ENCODE measurements around the gene E2F6. TPM values are rescaled to one million over a fixed set of nuclear protein-coding genes. Genes with fewer than 3 reads are reported as not detected.

E2F6 gene
- total RNA-seq, 1 experiment from 2014 or later = 27.1 TPM

- Histone ChIP-seq H3K9me2 (replicated peaks; ENCODE audit: low read length) (no peaks in the 10 kb centered on the region), H3K4me1 (ENCODE audit: insufficient read depth, low read length) (no peaks in the 10 kb centered on the region), H3K79me2 (ENCODE audit: low read length) (no peaks in the 10 kb centered on the region), H3K27ac (ENCODE audit: low read length) (no peak overlapping the region), H3K36me3 (ENCODE audit: low read depth, low read length) (peaks cover 11% of the 10 kb centered on the region; the same call in 1 of the 2 replicates), H3K9ac (ENCODE audit: low read length) (no peak overlapping the region), H3F3A (ENCODE audit: low read length, unreplicated experiment) (no peaks in the 10 kb centered on the region), H3K4me2 (ENCODE audit: low read length) (no peak overlapping the region), H3K27me3 (ENCODE audit: low read length) (no peaks in the 10 kb centered on the region), H3K9me3 (ENCODE audit: low read length) (no peaks in the 10 kb centered on the region), H4K20me1 (ENCODE audit: low read length) (no peaks in the 10 kb centered on the region), H2AFZ (ENCODE audit: low read length) (no peak overlapping the region), H3K4me3 (ENCODE audit: low read length) (no peak overlapping the region)
- intact Hi-C loops (cut with micrococcal nuclease) = no loop called here
- POLR2A ChIA-PET (ENCODE audit: unreplicated experiment) = no interaction called here
- CTCF ChIA-PET = no interaction called here
- no TSS peak for BruUV-seq (replicated peaks)
- DNase-seq (no peak), ATAC-seq (no peak)
- TF ChIP-seq EZH2phosphoT487 (IDR thresholded peaks at IDR 0.05; ENCODE audit: borderline replicate concordance, low read length) = no peak
- TF ChIP-seq EZH2 (IDR thresholded peaks at IDR 0.05; ENCODE audit: low read length, unreplicated experiment) = no peak
- TF ChIP-seq CTCF (conservative IDR thresholded peaks at IDR 0.05; ENCODE audit: low read depth, low read length) = no peak
These were observed 28.4 kb downstream of the E2F6 start for GRCh38 chr2:11437602-11438001.

- H3F3A ChIP-seq (ENCODE audit: low read length, unreplicated experiment) = no peaks in the 10 kb centered on the region
- H3K4me1 ChIP-seq (ENCODE audit: insufficient read depth, low read length) = no peaks in the 10 kb centered on the region
- TF ChIP-seq EZH2phosphoT487 (IDR thresholded peaks at IDR 0.05; ENCODE audit: borderline replicate concordance, low read length) = no peak
- no peak for TF ChIP-seq EZH2 (IDR thresholded peaks at IDR 0.05; ENCODE audit: low read length, unreplicated experiment)
- TF ChIP-seq CTCF (conservative IDR thresholded peaks at IDR 0.05; ENCODE audit: low read depth, low read length) = no peak
- no peaks in the 10 kb centered on the region for H3K79me2 ChIP-seq (ENCODE audit: low read length)
- H3K9me2 ChIP-seq (replicated peaks; ENCODE audit: low read length) = no peaks in the 10 kb centered on the region
- H3K9ac ChIP-seq (ENCODE audit: low read length) = no peak overlapping the region
- intact Hi-C loops (cut with micrococcal nuclease) = no loop called here
- CTCF ChIA-PET = interaction anchor here (0.7 kb wide), 1 partner anchor 59 kb away, joined by 3 read pairs; no protein-coding TSS in a partner anchor
- no peak overlapping the region for H3K27ac ChIP-seq (ENCODE audit: low read length)
- POLR2A ChIA-PET (ENCODE audit: unreplicated experiment) = no interaction called here
- peaks cover 6% of the 10 kb centered on the region; the same call in 1 of the 2 replicates for H3K36me3 ChIP-seq (ENCODE audit: low read depth, low read length)
- no TSS peak for BruUV-seq (replicated peaks)
- H3K9me3 ChIP-seq (ENCODE audit: low read length) = no peaks in the 10 kb centered on the region
- no peak overlapping the region for H2AFZ ChIP-seq (ENCODE audit: low read length)
- ATAC-seq (no peak), DNase-seq (no peak)
- no peaks in the 10 kb centered on the region for H3K27me3 ChIP-seq (ENCODE audit: low read length)
- H3K4me2 ChIP-seq (ENCODE audit: low read length) = no peak overlapping the region
- no peaks in the 10 kb centered on the region for H4K20me1 ChIP-seq (ENCODE audit: low read length)
- H3K4me3 ChIP-seq (ENCODE audit: low read length) = no peak overlapping the region
These were observed 30.9 kb downstream of the E2F6 start for GRCh38 chr2:11435036-11435435.

GRCh38 chr2:11434443-11434842, 31.5 kb downstream of the E2F6 start:
- intact Hi-C loops (cut with micrococcal nuclease) = no loop called here
- POLR2A ChIA-PET (ENCODE audit: unreplicated experiment) = no interaction called here
- no peaks in the 10 kb centered on the region for H3K9me2 ChIP-seq (replicated peaks; ENCODE audit: low read length)
- no peak for TF ChIP-seq EZH2phosphoT487 (IDR thresholded peaks at IDR 0.05; ENCODE audit: borderline replicate concordance, low read length)
- no peak for TF ChIP-seq CTCF (conservative IDR thresholded peaks at IDR 0.05; ENCODE audit: low read depth, low read length)
- TF ChIP-seq EZH2 (IDR thresholded peaks at IDR 0.05; ENCODE audit: low read length, unreplicated experiment) = no peak
- DNase-seq (no peak), ATAC-seq (no peak)
- no peaks in the 10 kb centered on the region for H3K4me1 ChIP-seq (ENCODE audit: insufficient read depth, low read length)
- no peak overlapping the region for H3K4me3 ChIP-seq (ENCODE audit: low read length)
- H3K27me3 ChIP-seq (ENCODE audit: low read length) = no peaks in the 10 kb centered on the region
- no peaks in the 10 kb centered on the region for H3K9me3 ChIP-seq (ENCODE audit: low read length)
- no TSS peak for BruUV-seq (replicated peaks)
- H3K36me3 ChIP-seq (ENCODE audit: low read depth, low read length) = peaks cover 6% of the 10 kb centered on the region; the same call in 1 of the 2 replicates
- no peaks in the 10 kb centered on the region for H3K79me2 ChIP-seq (ENCODE audit: low read length)
- H3F3A ChIP-seq (ENCODE audit: low read length, unreplicated experiment) = no peaks in the 10 kb centered on the region
- H3K9ac ChIP-seq (ENCODE audit: low read length) = no peak overlapping the region
- CTCF ChIA-PET = no interaction called here
- no peak overlapping the region for H3K27ac ChIP-seq (ENCODE audit: low read length)
- no peak overlapping the region for H2AFZ ChIP-seq (ENCODE audit: low read length)
- H4K20me1 ChIP-seq (ENCODE audit: low read length) = no peaks in the 10 kb centered on the region
- H3K4me2 ChIP-seq (ENCODE audit: low read length) = no peak overlapping the region
